ENCODE measurements around the gene ALDH1L1.

ALDH1L1 gene

DNA sequence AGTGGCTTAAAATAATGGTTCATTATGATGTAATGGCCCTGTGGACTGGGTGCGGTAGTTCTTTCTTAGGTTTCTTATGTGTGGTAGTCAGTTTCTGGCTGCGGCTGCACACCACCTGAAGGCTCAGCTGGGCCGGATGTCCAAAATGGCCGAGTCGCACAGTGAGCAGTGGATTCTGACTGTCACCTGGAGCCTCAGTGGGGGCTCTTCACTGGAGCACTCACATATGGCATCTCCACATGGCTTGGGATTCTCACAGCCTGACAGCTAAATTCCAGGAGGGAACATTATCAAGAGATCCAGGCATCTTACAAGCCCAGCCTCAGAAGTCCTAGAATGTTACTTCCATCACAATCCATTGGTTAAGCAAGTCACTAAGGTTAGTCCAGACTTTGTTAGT lies 26.8 kb upstream of the ALDH1L1 start:
- ChIA-PET CTCF (no interaction called here), POLR2A (no interaction called here)
- no peak for TF ChIP-seq FOXM1 (IDR thresholded peaks at IDR 0.05; ENCODE audit: borderline replicate concordance)
- TF ChIP-seq FOXK2 (IDR thresholded peaks at IDR 0.05): no peak
- no peak for TF ChIP-seq L3MBTL2 (conservative IDR thresholded peaks at IDR 0.05)
- TF ChIP-seq BHLHE40 (IDR thresholded peaks at IDR 0.05; ENCODE audit: borderline replicate concordance): no peak
- TF ChIP-seq CTBP1 (IDR thresholded peaks at IDR 0.05; ENCODE audit: borderline replicate concordance): no peak
- TF ChIP-seq, protein P1, sequence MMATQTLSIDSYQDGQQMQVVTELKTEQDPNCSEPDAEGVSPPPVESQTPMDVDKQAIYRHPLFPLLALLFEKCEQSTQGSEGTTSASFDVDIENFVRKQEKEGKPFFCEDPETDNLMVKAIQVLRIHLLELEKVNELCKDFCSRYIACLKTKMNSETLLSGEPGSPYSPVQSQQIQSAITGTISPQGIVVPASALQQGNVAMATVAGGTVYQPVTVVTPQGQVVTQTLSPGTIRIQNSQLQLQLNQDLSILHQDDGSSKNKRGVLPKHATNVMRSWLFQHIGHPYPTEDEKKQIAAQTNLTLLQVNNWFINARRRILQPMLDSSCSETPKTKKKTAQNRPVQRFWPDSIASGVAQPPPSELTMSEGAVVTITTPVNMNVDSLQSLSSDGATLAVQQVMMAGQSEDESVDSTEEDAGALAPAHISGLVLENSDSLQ (IDR thresholded peaks at IDR 0.05): no peak
- no peak for TF ChIP-seq TARDBP (IDR thresholded peaks at IDR 0.05)
- TF ChIP-seq ELF4 (IDR thresholded peaks at IDR 0.05): no peak
- TF ChIP-seq FOXA1 (IDR thresholded peaks at IDR 0.05): no peak
- TF ChIP-seq SUZ12 (IDR thresholded peaks at IDR 0.05): no peak
- no peak for TF ChIP-seq HDGF (IDR thresholded peaks at IDR 0.05; ENCODE audit: borderline replicate concordance)
- no peak for TF ChIP-seq SP1 (IDR thresholded peaks at IDR 0.05)
- no peak for DNase-seq (ENCODE audit: extremely low spot score)

DNA sequence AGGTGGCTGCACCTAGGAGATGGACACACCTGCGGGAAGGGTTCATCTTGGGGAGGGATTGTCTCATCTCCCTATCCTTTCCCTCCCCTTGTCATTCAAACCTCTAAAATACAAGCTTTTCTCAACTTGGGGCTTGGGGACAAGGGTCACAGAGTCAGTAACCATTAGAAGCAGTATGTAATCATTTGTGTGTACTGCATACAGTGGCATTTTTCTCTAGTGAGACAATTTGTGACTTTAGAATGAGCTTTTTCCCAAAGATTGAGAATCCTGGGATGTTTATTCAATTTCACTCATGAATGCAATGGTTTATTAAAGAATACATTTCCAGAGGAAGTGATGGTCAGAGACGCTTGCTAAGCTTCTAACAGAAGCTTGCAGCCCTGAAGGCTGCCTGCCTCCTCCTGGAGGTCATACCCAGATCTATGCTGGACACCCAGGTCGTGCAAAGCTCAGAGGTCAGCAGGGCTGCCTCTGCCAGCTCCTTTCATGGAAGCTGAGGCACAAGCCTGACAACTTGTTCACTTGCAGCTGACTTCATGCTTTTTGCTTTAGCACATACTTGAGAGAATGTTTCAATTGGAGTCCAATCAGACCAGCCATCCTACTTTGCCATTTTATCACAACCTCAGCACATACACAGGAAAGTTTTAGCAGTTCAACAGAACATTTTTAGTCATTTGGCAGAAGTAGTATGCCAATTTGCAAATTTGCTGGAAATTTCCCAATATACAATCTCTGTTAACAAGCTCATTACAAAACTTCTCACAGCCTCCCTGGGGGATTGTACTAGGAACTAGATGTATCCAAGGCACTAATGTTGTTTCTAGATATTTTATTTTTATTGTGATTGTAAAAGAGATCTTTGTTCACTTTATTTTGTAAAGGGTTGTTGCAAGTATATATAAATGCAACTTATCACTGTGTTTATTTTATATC lies 25.6 kb upstream of the ALDH1L1 start:
- DNase-seq (ENCODE audit: extremely low spot score): no peak
- no peak for TF ChIP-seq FOXA1 (IDR thresholded peaks at IDR 0.05)
- no peak for TF ChIP-seq NFRKB (IDR thresholded peaks at IDR 0.05)
- TF ChIP-seq TARDBP (IDR thresholded peaks at IDR 0.05): no peak
- TF ChIP-seq ELF4 (IDR thresholded peaks at IDR 0.05): no peak
- TF ChIP-seq LEF1 (IDR thresholded peaks at IDR 0.05; ENCODE audit: borderline replicate concordance): no peak
- no peak for TF ChIP-seq SUZ12 (IDR thresholded peaks at IDR 0.05)
- no peak for TF ChIP-seq CTBP1 (IDR thresholded peaks at IDR 0.05; ENCODE audit: borderline replicate concordance)
- CTCF ChIA-PET: interaction anchor here (0.9 kb wide), 1 partner anchor 19 kb away, joined by 3 read pairs; no protein-coding TSS in a partner anchor
- POLR2A ChIA-PET: no interaction called here

DNA sequence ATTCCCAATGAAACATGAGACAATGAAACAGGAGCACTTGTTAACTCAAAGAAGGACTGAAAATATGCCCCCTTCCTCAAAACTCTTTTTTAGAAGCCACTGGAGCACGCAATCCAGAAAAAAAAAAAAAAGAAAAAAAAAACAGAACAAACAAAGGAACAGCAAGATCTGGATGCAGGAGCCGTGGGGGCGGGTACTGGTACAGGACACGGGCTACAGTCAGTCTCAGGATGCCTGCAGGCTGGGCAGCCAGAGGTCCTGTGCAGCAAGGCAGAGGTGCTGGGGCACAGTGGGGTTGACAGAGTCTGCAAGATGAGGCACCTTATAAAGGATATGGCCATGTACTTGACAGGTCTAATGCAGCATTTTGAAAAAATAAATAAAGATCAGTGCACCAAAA lies 22.3 kb upstream of the ALDH1L1 start:
- TF ChIP-seq FOXK2 (IDR thresholded peaks at IDR 0.05) (no peak), CTBP1 (IDR thresholded peaks at IDR 0.05; ENCODE audit: borderline replicate concordance) (no peak), ARNT (IDR thresholded peaks at IDR 0.05) (no peak), TARDBP (IDR thresholded peaks at IDR 0.05) (no peak), SP1 (IDR thresholded peaks at IDR 0.05) (no peak), ELF4 (IDR thresholded peaks at IDR 0.05) (no peak), FOXM1 (IDR thresholded peaks at IDR 0.05; ENCODE audit: borderline replicate concordance) (no peak), FOXA1 (IDR thresholded peaks at IDR 0.05) (no peak), BHLHE40 (IDR thresholded peaks at IDR 0.05; ENCODE audit: borderline replicate concordance) (no peak), NFRKB (IDR thresholded peaks at IDR 0.05) (no peak), HDGF (IDR thresholded peaks at IDR 0.05; ENCODE audit: borderline replicate concordance) (no peak), ZNF384 (IDR thresholded peaks at IDR 0.05) (no peak), L3MBTL2 (conservative IDR thresholded peaks at IDR 0.05) (no peak), LEF1 (IDR thresholded peaks at IDR 0.05; ENCODE audit: borderline replicate concordance) (no peak)
- ChIA-PET POLR2A (no interaction called here), CTCF (interaction anchor here (0.6 kb wide), 1 partner anchor 44 kb away, joined by 4 read pairs; no protein-coding TSS in a partner anchor)
- no peak for DNase-seq (ENCODE audit: extremely low spot score)

DNA sequence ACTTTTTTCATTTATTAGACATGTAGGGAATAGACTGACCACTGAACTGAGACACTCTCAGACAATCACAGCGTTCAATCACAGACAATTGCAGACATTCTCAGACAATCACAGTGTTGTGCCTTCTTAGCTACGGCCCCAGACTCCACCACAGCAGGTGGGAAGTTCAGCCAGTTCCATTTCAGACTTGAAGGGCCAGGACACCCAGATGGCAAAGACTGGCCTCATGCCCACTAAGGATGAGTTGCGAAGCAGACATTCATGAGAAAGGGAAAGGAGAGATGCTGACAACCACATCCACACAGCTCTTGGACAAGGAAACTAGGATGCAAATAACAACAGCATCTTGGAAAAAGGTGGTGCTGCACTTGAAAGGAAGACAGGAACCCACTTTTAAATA lies 21.9 kb upstream of the ALDH1L1 start:
- CTCF ChIA-PET: interaction anchor here (0.6 kb wide), 1 partner anchor 87 kb away, joined by 3 read pairs; no protein-coding TSS in a partner anchor

DNA sequence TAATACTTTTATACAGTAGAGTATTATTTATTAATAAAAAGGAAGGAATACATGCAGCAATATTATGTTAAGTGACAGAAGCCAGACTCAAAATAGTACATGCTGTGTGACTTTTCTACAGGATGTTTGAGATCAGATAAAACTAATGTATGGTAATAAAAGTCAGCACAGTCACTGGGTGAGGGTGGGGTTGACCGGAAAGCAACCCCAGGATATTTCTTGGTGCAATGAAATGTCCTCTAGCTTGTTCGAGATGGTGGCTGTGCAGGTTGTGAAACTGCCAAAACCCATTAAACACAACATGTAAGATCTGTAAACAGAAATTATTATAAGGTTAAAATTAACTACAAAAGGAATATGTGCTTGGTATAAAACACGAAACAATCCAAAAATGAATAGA lies 20.8 kb upstream of the ALDH1L1 start:
- no peak for DNase-seq (ENCODE audit: extremely low spot score)
- TF ChIP-seq L3MBTL2 (conservative IDR thresholded peaks at IDR 0.05): no peak
- TF ChIP-seq LEF1 (IDR thresholded peaks at IDR 0.05; ENCODE audit: borderline replicate concordance): no peak
- TF ChIP-seq, protein P1 (IDR thresholded peaks at IDR 0.05): no peak
- TF ChIP-seq FOXK2 (IDR thresholded peaks at IDR 0.05): no peak
- no peak for TF ChIP-seq BHLHE40 (IDR thresholded peaks at IDR 0.05; ENCODE audit: borderline replicate concordance)
- no peak for TF ChIP-seq FOXM1 (IDR thresholded peaks at IDR 0.05; ENCODE audit: borderline replicate concordance)
- CTCF ChIA-PET: no interaction called here
- POLR2A ChIA-PET: no interaction called here

More for the DNA sequence above, 21.9 kb upstream of the ALDH1L1 start:
- POLR2A ChIA-PET: no interaction called here
- DNase-seq (ENCODE audit: extremely low spot score): no peak
- TF ChIP-seq BHLHE40 (IDR thresholded peaks at IDR 0.05; ENCODE audit: borderline replicate concordance) (no peak), NFRKB (IDR thresholded peaks at IDR 0.05) (no peak), FOXM1 (IDR thresholded peaks at IDR 0.05; ENCODE audit: borderline replicate concordance) (no peak), L3MBTL2 (conservative IDR thresholded peaks at IDR 0.05) (no peak), SUZ12 (IDR thresholded peaks at IDR 0.05) (no peak), ELF4 (IDR thresholded peaks at IDR 0.05) (no peak)
- TF ChIP-seq, protein P1 (IDR thresholded peaks at IDR 0.05): no peak

DNA sequence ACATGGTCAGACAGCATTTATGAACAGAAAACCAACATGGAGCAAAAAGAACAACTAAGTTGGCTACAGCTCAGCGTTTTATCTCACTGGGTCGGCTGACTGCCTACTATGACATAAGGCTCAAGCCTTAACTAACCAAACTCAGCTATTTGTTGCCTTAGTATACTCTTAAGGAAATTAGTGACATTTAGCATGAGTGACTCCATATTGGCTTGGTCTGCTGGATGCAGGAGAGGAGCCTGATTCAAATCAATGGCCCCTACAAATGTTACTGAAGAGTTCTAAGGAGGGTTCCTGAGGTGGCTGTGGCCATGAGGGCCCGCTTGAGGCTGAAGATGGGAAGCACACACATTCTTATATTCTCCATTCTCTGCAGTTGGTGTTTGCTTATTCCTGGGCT lies 20.1 kb upstream of the ALDH1L1 start:
- DNase-seq (ENCODE audit: extremely low spot score): no peak
- ChIA-PET CTCF (no interaction called here), POLR2A (no interaction called here)
- TF ChIP-seq SUZ12 (IDR thresholded peaks at IDR 0.05) (no peak), ELF4 (IDR thresholded peaks at IDR 0.05) (no peak), ZNF384 (IDR thresholded peaks at IDR 0.05) (no peak), FOXA1 (IDR thresholded peaks at IDR 0.05) (no peak), FOXM1 (IDR thresholded peaks at IDR 0.05; ENCODE audit: borderline replicate concordance) (no peak), HDGF (IDR thresholded peaks at IDR 0.05; ENCODE audit: borderline replicate concordance) (no peak)
- TF ChIP-seq, protein P1 (IDR thresholded peaks at IDR 0.05): no peak

All from HEK293T (cell line).